Measurements from ENCODE around the gene TUB.

Gene TUB

DNA sequence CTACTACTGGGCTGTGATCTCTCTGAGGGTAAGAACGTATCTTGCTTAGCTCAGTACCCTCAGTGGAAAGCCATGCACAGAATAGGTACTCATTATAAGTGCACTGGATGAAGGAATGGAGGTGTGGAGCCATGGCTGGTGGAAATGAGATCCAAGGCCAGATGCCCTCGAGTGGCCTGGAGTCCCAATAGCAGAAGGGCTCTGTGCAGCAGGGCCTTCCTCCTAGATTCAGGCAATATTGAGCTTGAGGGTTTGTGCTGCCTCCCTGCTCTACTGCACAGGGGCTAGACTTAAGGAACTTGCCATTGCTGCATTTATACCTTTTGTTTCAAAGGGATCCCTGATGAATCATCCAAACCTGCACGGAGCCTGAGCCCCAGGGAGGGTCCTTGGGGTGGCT, 33.6 kb upstream of the TUB start:
- DNase-seq = no peak

GRCh38 chr11:8049084-8049483, 31.9 kb upstream of the TUB start:
- no peak for DNase-seq

- DNase-seq = no peak
Observed at GRCh38 chr11:8055091-8055835, 25.7 kb upstream of the TUB start.

DNA sequence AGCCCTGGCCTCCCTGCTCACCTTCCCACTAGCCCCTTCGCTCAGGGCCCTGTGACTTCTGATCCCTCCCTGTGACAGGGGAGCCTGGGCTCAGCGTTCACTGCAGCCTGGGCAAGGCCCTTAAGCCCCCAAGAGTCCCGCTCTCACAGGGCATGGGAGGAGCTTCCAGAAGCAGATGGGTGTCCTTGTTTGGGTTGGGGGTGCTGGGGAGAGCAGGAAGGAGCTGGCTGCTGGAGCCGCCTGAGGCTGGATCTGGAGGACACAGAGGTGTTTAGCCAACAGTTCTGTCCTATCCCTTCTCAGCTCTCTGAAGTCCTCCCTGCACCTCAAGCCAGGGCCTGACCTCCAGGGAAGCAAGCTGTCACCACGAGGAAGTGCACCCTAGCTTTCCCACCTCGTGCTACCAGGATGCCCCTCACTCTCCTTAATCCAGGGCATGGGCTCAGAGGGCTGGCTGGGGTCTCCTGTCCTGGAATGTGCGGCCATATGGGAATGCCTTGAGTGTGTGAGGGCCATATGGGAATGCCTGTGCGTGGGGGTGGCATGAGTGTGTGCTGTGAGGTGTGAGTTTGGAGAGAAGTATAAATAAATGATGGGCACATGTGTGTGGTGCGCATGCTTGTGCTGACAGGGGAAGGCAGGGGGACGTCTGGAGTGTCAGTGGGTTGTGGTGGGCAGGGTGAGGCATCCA, 25.0 kb upstream of the TUB start:
- DNase-seq = no peak

GRCh38 chr11:8056810-8057463, 24.1 kb upstream of the TUB start:
- no peak for DNase-seq

GRCh38 chr11:8058216-8058615, 22.8 kb upstream of the TUB start:
- no peak for DNase-seq

DNA sequence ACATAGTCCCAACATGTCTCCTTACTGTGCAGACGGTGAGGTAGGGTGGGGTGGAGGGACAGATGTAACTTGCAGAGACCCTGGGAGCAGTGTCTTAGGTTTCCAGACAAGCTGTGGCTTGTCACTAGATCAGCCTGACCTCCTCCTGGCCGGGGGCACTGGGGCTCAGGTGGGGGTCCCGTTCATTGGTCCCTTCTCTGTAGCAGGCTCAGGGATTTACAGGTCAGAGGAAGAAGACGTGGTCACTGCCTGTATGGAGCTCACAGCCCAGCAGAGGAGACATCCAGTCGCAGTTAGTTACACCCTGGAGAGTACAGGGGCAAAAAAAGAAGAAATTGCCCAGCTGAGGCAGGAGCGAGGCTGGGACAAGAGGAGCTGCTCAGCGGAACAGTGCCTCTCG, 22.0 kb upstream of the TUB start:
- DNase-seq = no peak

DNA sequence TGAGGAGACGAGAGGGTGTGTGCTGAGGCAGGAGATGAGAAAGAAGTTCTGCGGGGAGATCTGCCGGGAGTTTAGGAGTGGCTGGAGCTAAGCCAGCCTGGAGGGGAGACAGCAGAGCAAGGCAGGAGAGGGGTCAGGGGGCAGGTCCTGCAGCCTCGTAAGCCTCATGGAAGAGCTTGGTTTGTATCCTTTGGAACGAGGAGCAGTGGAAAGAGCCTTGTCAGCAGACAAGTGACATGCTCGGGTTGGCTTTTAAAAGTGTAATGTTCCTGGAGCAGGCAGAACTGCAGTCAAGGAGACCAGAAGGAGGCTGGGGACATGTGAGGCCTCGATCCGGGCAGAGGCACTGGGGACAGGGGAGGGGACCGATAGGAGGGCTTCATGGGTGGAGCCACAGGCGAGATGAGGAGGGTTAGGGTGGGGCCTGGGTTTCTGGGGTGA, 21.4 kb upstream of the TUB start:
- DNase-seq = no peak

GRCh38 chr11:8060146-8060719, 20.8 kb upstream of the TUB start:
- DNase-seq = no peak

GRCh38 chr11:8060801-8061554, 20.0 kb upstream of the TUB start:
- no peak for DNase-seq

DNA sequence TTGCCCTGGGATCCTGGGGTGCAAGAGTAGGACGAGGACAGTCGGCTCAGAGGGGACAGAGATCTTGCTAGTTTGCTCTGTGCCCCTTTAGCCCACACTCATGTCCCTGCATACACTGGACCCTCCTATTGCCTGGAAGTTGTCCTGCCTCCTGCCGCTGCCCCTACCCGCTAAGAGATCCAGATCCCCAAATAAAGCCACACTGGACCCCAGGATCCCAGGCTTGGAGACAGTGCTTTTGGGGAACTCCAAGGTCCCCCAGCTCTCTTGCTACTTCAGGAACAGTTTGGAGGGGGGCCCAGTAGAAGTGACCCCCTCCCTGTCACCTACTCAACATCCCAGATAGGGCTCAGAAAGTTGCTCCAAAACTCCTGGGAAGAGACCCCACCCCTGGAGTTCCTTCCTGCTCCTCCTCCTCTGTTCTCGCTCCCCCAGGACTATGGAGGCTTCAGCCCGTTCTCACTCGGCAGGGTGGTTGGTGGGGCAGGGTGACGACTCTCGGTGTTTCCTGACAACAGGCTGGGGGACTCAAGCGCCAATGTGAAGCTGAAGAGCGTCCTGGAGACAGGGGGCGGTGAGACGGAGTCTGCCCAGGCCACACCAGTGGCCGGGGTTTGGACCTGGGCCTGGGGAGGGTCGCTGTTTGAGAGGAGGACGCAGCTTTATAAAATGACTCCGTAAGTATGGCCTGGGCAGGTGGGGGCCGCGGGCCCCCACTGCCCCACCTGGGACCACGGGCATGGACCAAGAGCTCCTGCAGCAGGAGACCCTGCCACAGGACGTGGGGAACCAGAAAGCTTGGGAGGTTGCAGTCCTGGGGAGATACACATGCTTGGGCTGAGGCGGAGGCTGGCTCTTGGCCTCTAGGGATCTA, 19.2 kb upstream of the TUB start:
- DNase-seq = no peak

GRCh38 chr11:8062781-8063257, 18.2 kb upstream of the TUB start:
- DNase-seq = no peak

DNA sequence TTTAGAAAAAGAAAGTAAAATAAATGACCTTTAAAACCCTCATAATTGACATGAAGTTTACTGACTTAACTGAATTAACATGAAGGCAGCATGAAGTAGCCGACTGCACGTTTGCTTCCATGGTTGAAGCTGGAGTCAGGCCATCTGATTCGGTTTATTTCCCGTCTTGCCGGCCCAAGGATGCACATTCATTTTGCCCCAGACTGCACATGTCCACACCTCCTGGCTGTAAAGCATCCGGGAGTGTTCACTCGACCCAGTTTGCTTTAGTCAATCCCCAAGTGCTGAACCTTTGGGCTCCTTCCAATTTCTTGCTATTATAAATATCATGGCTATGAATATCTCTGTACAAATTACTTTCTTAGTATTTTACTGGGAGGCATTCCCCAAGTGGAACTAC, 17.7 kb upstream of the TUB start:
- no peak for DNase-seq

DNA sequence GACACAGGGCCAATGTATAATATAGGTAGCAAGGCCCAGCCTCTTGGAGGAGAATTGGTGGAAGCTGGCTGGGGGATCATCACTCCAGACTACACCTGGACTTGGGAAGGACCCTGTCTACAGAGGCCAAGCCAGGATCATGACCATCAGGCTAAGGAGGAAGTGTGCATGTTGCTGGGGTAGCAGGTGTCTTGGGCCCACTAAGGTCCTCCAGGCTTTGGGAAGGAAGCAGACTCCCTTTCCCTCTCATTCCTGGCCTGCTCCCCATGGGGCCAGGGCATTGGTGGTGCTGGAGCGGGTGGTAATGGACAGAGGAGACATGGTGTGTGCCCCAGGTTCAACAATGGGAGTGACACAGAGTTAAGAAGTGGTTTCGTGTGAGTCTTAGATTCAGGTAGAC, 16.0 kb upstream of the TUB start:
- no peak for DNase-seq

- no peak for DNase-seq
Observed at GRCh38 chr11:8066036-8066910, 14.7 kb upstream of the TUB start.

- DNase-seq = no peak
Observed at GRCh38 chr11:8066911-8067455, 14.0 kb upstream of the TUB start.

- DNase-seq = no peak
Observed at GRCh38 chr11:8067567-8067928, 13.5 kb upstream of the TUB start.

GRCh38 chr11:8067929-8068575, 13.0 kb upstream of the TUB start:
- no peak for DNase-seq

GRCh38 chr11:8068605-8069221, 12.3 kb upstream of the TUB start:
- no peak for DNase-seq

DNA sequence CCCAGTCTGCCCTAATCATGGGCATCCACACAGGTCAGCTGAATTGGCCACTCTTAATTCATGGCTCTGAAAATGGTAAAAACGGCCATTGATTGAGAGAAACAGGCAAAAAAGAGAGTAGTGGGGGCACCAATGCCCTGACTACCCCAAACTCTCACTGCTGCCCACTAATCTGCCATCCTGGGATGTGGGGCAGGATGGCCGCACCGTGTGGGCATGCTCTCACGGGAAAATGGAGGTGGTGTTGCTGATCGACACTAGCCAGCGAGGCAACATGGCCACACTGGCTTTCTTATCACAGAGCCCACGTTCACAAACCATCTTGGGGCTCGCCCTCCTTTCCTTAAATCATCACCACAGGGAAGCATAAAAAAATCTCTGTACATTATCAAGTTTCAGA, 11.2 kb upstream of the TUB start:
- DNase-seq = no peak
